SK-N-SH (cell line): Measurements from ENCODE around the gene TMEM143. TPM values are rescaled to one million over a fixed set of nuclear protein-coding genes. Genes with fewer than 3 reads are reported as not detected.

Experiments
- CTCF ChIA-PET: fragments of 300-600, 350-600 bp; formaldehyde crosslinking; extraction: SDS; loops from one replicate; lab custom pipeline; 2021; lab: Yijun Ruan, JAX
- POLR2A ChIA-PET: fragments of 350-600 bp; sonication (Branson Sonifier 250); formaldehyde crosslinking; extraction: SDS; loops from one replicate; lab custom pipeline; 2020; ENCODE audit warnings: antibody characterized with exemption, inconsistent platforms; lab: Yijun Ruan, JAX
- DNase-seq: peaks from one replicate; pipeline ENCODE4 v3.0.0; 2012
- H2AFZ ChIP-seq: fragments of 200-600 bp; sonication (generic); 2 replicates; pipeline ENCODE4 v1.8.1; 2016; ENCODE audit warnings: antibody characterized with exemption, mild to moderate bottlenecking, low read depth
- H3F3A ChIP-seq: fragments of 200-600 bp; sonication (generic); replicated peaks from 2 replicates; pipeline ENCODE3; 2016; ENCODE audit warnings: antibody characterized with exemption, mild to moderate bottlenecking; ENCODE audit not compliant: insufficient read depth
- H3K27ac ChIP-seq, 2 experiments: fragments of 200-500 bp in 1 of 2; fragments of 200-600 bp in 1 of 2; sonication (Bioruptor generic) in 1 of 2; sonication (generic), shearing (Covaris generic) in 1 of 2; 2 replicates each; pipeline versions ENCODE4 v1.5.1 to v1.6.1; 2014 to 2016; ENCODE audit warnings: low read depth in 2 of 2, inconsistent platforms in 1 of 2, low read length in 1 of 2, mild to moderate bottlenecking in 1 of 2, mixed read lengths in 1 of 2
- H3K27me3 ChIP-seq: fragments of 200-600 bp; sonication (generic), shearing (Covaris generic); 2 replicates; pipeline ENCODE4 v1.6.1; 2016; ENCODE audit warnings: mixed run types; ENCODE audit not compliant: insufficient read depth
- H3K36me3 ChIP-seq, 2 experiments: fragments of 200-500 bp in 1 of 2; fragments of 200-600 bp in 1 of 2; sonication (Bioruptor generic) in 1 of 2; sonication (generic) in 1 of 2; replicated peaks in 1 of 2; 2 replicates each; pipeline versions ENCODE3 to v1.5.1; 2014 to 2016; ENCODE audit warnings: low read length in 1 of 2, mild to moderate bottlenecking in 1 of 2; ENCODE audit not compliant: insufficient read depth in 2 of 2, control insufficient read depth in 1 of 2
- H3K4me1 ChIP-seq, 2 experiments: fragments of 200-500 bp in 1 of 2; fragments of 200-600 bp in 1 of 2; sonication (Bioruptor generic) in 1 of 2; sonication (generic), shearing (Covaris generic) in 1 of 2; 2 replicates each; pipeline versions ENCODE4 v1.5.1 to v1.6.1; 2014 to 2016; ENCODE audit warnings: low read depth in 1 of 2, low read length in 1 of 2, mixed run types in 1 of 2; ENCODE audit not compliant: insufficient read depth in 2 of 2, control insufficient read depth in 1 of 2
- H3K4me2 ChIP-seq: fragments of 200-600 bp; sonication (generic), shearing (Covaris generic); 2 replicates; pipeline ENCODE4 v1.6.1; 2017; ENCODE audit warnings: mixed run types
- H3K4me3 ChIP-seq, 2 experiments: fragments of 200-500 bp in 1 of 2; fragments of 200-600 bp in 1 of 2; sonication (Bioruptor generic) in 1 of 2; sonication (generic), shearing (Covaris generic) in 1 of 2; 2 replicates each; pipeline versions ENCODE4 v1.5.1 to v1.8.1; 2014 to 2016; ENCODE audit warnings: low read depth in 2 of 2, inconsistent platforms in 1 of 2, low read length in 1 of 2, mild to moderate bottlenecking in 1 of 2, mixed read lengths in 1 of 2, moderate library complexity in 1 of 2
- H3K79me2 ChIP-seq: fragments of 200-600 bp; sonication (generic); 2 replicates; pipeline ENCODE4 v1.8.1; 2017; ENCODE audit warnings: mild to moderate bottlenecking; ENCODE audit not compliant: insufficient read depth
- H3K9ac ChIP-seq: fragments of 200-600 bp; sonication (generic); 2 replicates; pipeline ENCODE4 v1.6.1; 2017; ENCODE audit warnings: mixed run types
- H3K9me2 ChIP-seq: fragments of 200-600 bp; sonication (generic); 2 replicates; pipeline ENCODE4 v1.6.1; 2017; ENCODE audit warnings: mixed run types
- H3K9me3 ChIP-seq: fragments of 200-600 bp; sonication (generic); 2 replicates; pipeline ENCODE4 v1.6.1; 2017; ENCODE audit warnings: mixed run types, mild to moderate bottlenecking, moderate library complexity
- H4K20me1 ChIP-seq: fragments of 200-600 bp; sonication (generic); 2 replicates; pipeline ENCODE4 v1.6.1; 2017; ENCODE audit warnings: mild to moderate bottlenecking, mixed run types; ENCODE audit not compliant: insufficient read depth
- CHD2 ChIP-seq: fragments of 150-350 bp; IDR thresholded peaks from 2 replicates; pipeline ENCODE4 v1.6.1; 2018; ENCODE audit warnings: low read length; ENCODE audit not compliant: partially characterized antibody
- CTCF ChIP-seq: fragments of 200-600 bp; sonication (generic); IDR thresholded peaks from 2 replicates; pipeline ENCODE4 v1.6.1; 2017; ENCODE audit warnings: antibody characterized with exemption, mild to moderate bottlenecking, moderate library complexity
- ELF1 ChIP-seq: IDR thresholded peaks from 2 replicates; pipeline ENCODE4 v1.4.0; 2012
- EP300 ChIP-seq, 2 experiments: IDR thresholded peaks; 2 replicates each; pipeline versions ENCODE4 v1.4.0 to v1.6.1; 2012; ENCODE audit warnings: borderline replicate concordance in 1 of 2, low read depth in 1 of 2, low read length in 1 of 2
- EZH2phosphoT487 ChIP-seq: fragments of 200-600 bp; sonication (generic); IDR thresholded peaks from 2 replicates; pipeline ENCODE4 v1.6.1; 2017; ENCODE audit warnings: low read depth, mixed run types, mild to moderate bottlenecking, antibody characterized with exemption, moderate library complexity, borderline replicate concordance
- FOXM1 ChIP-seq: IDR thresholded peaks from 2 replicates; pipeline ENCODE4 v1.4.0; 2012; ENCODE audit warnings: low read depth, mild to moderate bottlenecking
- GABPA ChIP-seq: IDR thresholded peaks from 2 replicates; pipeline ENCODE4 v1.4.0; 2012; ENCODE audit warnings: low read depth, mild to moderate bottlenecking
- GATA2 ChIP-seq: sonication (generic); formaldehyde crosslinking; IDR thresholded peaks from 2 replicates; pipeline ENCODE4 v1.5.0; 2020; ENCODE audit warnings: mild to moderate bottlenecking, missing genetic modification reagents
- IRF3 ChIP-seq: fragments of 150-350 bp; IDR thresholded peaks from 2 replicates; pipeline ENCODE4 v1.6.1; 2016; ENCODE audit warnings: mild to moderate bottlenecking, low read depth, low read length
- JUND ChIP-seq: IDR thresholded peaks from 2 replicates; pipeline ENCODE4 v1.4.0; 2012
- MAX ChIP-seq: IDR thresholded peaks from 2 replicates; pipeline ENCODE4 v1.4.0; 2012; ENCODE audit warnings: low read depth
- MEF2A ChIP-seq: IDR thresholded peaks from 2 replicates; pipeline ENCODE4 v1.4.0; 2012; ENCODE audit warnings: low read depth, borderline replicate concordance
- MXI1 ChIP-seq: IDR thresholded peaks from 2 replicates; pipeline ENCODE4 v1.6.1; 2012; ENCODE audit warnings: mild to moderate bottlenecking, low read depth, low read length, improper control_type of control experiment
- NRF1 ChIP-seq: IDR thresholded peaks from 2 replicates; pipeline ENCODE4 v1.6.1; 2012; ENCODE audit warnings: low read depth, mild to moderate bottlenecking, low read length
- RAD21 ChIP-seq: IDR thresholded peaks from 2 replicates; pipeline ENCODE4 v1.6.1; 2012; ENCODE audit warnings: mild to moderate bottlenecking, low read length
- RFX5 ChIP-seq: IDR thresholded peaks from 2 replicates; pipeline ENCODE4 v1.6.1; 2012; ENCODE audit warnings: mild to moderate bottlenecking, improper control_type of control experiment, low read length
- SMC3 ChIP-seq: IDR thresholded peaks from 2 replicates; pipeline ENCODE4 v1.6.1; 2012; ENCODE audit warnings: low read depth, low read length, improper control_type of control experiment
- TAF1 ChIP-seq: IDR thresholded peaks from 2 replicates; pipeline ENCODE4 v1.6.1; 2012; ENCODE audit warnings: low read depth, mild to moderate bottlenecking, low read length, moderate library complexity, borderline replicate concordance
- TCF12 ChIP-seq: IDR thresholded peaks from 2 replicates; pipeline ENCODE4 v1.4.0; 2012
- USF2 ChIP-seq: fragments of 150-350 bp; IDR thresholded peaks from 2 replicates; pipeline ENCODE4 v1.6.1; 2017; ENCODE audit warnings: antibody characterized with exemption, low read length, low read depth, borderline replicate concordance
- WGBS: methylation state at CpG from one replicate; pipeline ENCODE4 v1.1.6; 2017; ENCODE audit warnings: low lambda C conversion rate; 5-methylcytosine and 5-hydroxymethylcytosine counted together
- polyA plus RNA-seq, 3 experiments: library from polyadenylated mRNA; depleted of rRNA; stranded (reverse); fragments of >200 nt; gene quantifications; 2 replicates each; pipeline ENCODE4 v1.2.3, GENCODE V29; 2012

TMEM143 gene
- polyA plus RNA-seq, 1 of the 3 experiments (the other 2 are of a cell fraction), result 21.9 TPM

GRCh38 chr19:48365602-48366001, 1.9 kb upstream of the TMEM143 start:
- Histone ChIP-seq H3K36me3 (no peaks in the 10 kb centered on the region), H3K4me3 (no peak overlapping the region), H3F3A (peaks cover 6% of the 10 kb centered on the region), H3K9me2 (no peaks in the 10 kb centered on the region), H3K4me1 (peaks cover 4 to 30% of the 10 kb centered on the region in 2 experiments; a peak in 1 of 4 replicates), H3K27me3 (no peaks in the 10 kb centered on the region), H3K9ac (no peak overlapping the region), H3K27ac (no peak overlapping the region), H3K9me3 (no peaks in the 10 kb centered on the region), H2AFZ (no peak overlapping the region), H3K4me2 (no peak overlapping the region), H4K20me1 (no peaks in the 10 kb centered on the region), H3K79me2 (no peaks in the 10 kb centered on the region)
- POLR2A ChIA-PET, result interaction anchor here (1.0 kb wide), 1 partner anchor 35 kb away, joined by 4 read pairs; no protein-coding TSS in a partner anchor
- no peak for DNase-seq
- TF ChIP-seq IRF3 (no peak), ELF1 (no peak), MAX (no peak), FOXM1 (no peak), RAD21 (no peak), TAF1 (no peak), GATA2 (no peak), GABPA (no peak), JUND (no peak), MEF2A (no peak), CHD2 (no peak), MXI1 (no peak), NRF1 (no peak), USF2 (no peak), RFX5 (no peak), SMC3 (no peak), EZH2phosphoT487 (no peak), CTCF (no peak), EP300 (IDR thresholded peaks at IDR 0.05; ENCODE audit: borderline replicate concordance in 1 of 2, low read depth in 1 of 2, low read length in 1 of 2) (no peak), TCF12 (no peak)
- CTCF ChIA-PET, result interaction anchor here (3.4 kb wide), 1 partner anchor 25 kb away, joined by 14 read pairs; the partner anchor contains the start of gene KDELR1
- WGBS, result 89% methylated on average over 11 of the region's 11 CpGs
